Common myeloid progenitor, CD34-positive (primary cell): ENCODE measurements around the gene TNFRSF19.

ENCODE experiments used
- CTCF ChIA-PET: fragments of 350-600 bp; sonication (Branson Sonifier 250); formaldehyde crosslinking; loops from one replicate; lab custom pipeline; 2021; ENCODE audit warnings: antibody characterized with exemption; lab: Charles Lee
- POLR2A ChIA-PET: fragments of 350-600 bp; sonication (Branson Sonifier 250); formaldehyde crosslinking; loops from one replicate; lab custom pipeline; 2021; ENCODE audit warnings: antibody characterized with exemption; lab: Charles Lee
- DNase-seq, 3 donors: peaks; one replicate each; pipeline versions ENCODE4 v3.0.0 to v3.0.0-alpha.2; 2013
- H3K27ac ChIP-seq, 2 experiments: 1 replicate in 1 of 2; 2 replicates in 1 of 2; pipeline ENCODE4 v1.7.0; 2013; ENCODE audit warnings: inconsistent platforms in 2 of 2, low read length in 2 of 2, mild to moderate bottlenecking in 2 of 2, low read depth in 1 of 2, moderate library complexity in 1 of 2; ENCODE audit not compliant: severe bottlenecking in 2 of 2, insufficient read depth in 1 of 2, poor library complexity in 1 of 2
- H3K27me3 ChIP-seq, 5 experiments: replicated peaks in 2 of 5; 1 replicate in 3 of 5; 2 replicates in 2 of 5; pipeline versions ENCODE4 v1.6.1 to v1.7.0; 2013; ENCODE audit warnings: low read length in 4 of 5, mild to moderate bottlenecking in 2 of 5, moderate library complexity in 2 of 5, inconsistent platforms in 1 of 5; ENCODE audit not compliant: insufficient read depth in 5 of 5, control insufficient read depth in 4 of 5
- H3K36me3 ChIP-seq, 4 experiments: 1 replicate in 2 of 4; 2 replicates in 2 of 4; pipeline versions ENCODE4 v1.6.1 to v1.7.0; 2013; ENCODE audit warnings: low read length in 3 of 4, control low read depth in 1 of 4, mild to moderate bottlenecking in 1 of 4; ENCODE audit not compliant: control insufficient read depth in 4 of 4, insufficient read depth in 4 of 4
- H3K4me1 ChIP-seq, 4 experiments: 1 replicate in 3 of 4; 2 replicates in 1 of 4; pipeline versions ENCODE4 v1.6.1 to v1.7.1; 2013; ENCODE audit warnings: low read length in 3 of 4, mild to moderate bottlenecking in 3 of 4, control low read depth in 1 of 4, inconsistent platforms in 1 of 4, moderate library complexity in 1 of 4; ENCODE audit not compliant: control insufficient read depth in 4 of 4, insufficient read depth in 4 of 4; ENCODE audit errors: control extremely low read depth in 1 of 4
- H3K4me3 ChIP-seq, 7 experiments: 1 replicate in 4 of 7; 2 replicates in 3 of 7; pipeline versions ENCODE4 v1.5.1 to v1.7.0; 2013; ENCODE audit warnings: mild to moderate bottlenecking in 7 of 7, low read length in 6 of 7, moderate library complexity in 6 of 7, inconsistent platforms in 2 of 7, low read depth in 2 of 7, control low read depth in 1 of 7; ENCODE audit not compliant: insufficient read depth in 4 of 7, control insufficient read depth in 1 of 7; ENCODE audit errors: extremely low read depth in 1 of 7
- H3K9me3 ChIP-seq, 5 experiments: 1 replicate in 4 of 5; 2 replicates in 1 of 5; pipeline versions ENCODE4 v1.6.1 to v1.7.1; 2013; ENCODE audit warnings: low read length in 4 of 5, mild to moderate bottlenecking in 2 of 5, inconsistent platforms in 1 of 5, low read depth in 1 of 5, moderate library complexity in 1 of 5; ENCODE audit not compliant: control insufficient read depth in 4 of 5, insufficient read depth in 2 of 5; ENCODE audit errors: control extremely low read depth in 1 of 5
- WGBS: methylation state at CpG from one replicate; pipeline ENCODE4 v1.1.5; 2013; ENCODE audit not compliant: insufficient coverage; 5-methylcytosine and 5-hydroxymethylcytosine counted together

Gene TNFRSF19

DNA sequence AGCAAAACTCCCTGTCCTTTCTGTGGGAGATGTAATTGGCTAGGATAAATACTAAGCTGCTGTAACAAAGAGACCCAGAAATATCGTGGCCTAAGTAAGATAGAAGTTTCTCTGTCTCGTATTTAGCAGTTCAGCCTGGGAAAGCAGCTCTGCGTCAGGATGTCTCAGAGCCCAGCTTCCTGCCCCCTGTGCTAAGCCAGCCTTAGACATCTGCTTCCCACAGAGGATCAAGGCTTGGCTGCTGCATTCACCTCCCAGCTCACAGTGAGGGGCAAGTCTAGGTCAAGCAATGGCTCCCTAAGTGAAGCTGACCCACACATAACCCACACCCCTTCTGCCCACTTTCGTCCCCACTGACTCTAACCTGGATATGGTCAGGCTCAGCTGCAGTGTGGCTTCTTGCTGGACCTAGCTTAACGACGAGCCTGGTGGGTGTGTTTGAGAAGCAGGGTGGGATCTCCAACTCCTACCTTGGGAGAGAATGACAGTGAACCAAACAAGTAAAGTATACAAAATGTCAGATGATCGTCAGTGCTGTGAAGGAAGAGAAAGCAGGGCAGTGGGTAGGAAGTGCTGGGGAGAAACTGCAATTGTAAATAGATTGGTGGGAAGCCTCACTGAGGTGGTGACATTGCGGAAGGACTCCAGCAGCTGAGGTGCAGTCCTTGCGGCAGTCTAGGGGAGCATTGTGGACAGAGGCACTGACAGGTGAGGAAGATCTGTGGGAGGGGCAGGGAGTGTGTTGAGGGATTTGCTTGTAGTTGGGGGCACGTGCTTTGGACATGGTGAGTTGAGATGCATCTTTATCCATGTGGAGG is 82.9 kb downstream of the TNFRSF19 start:
- ChIA-PET POLR2A (no interaction called here), CTCF (interaction anchor here (1.3 to 1.6 kb wide), 2 partner anchors 9 kb away, joined by 5 to 7 read pairs; no protein-coding TSS in a partner anchor)
- WGBS = 95% methylated on average over 8 of the region's 10 CpGs
- Histone ChIP-seq H3K36me3 (no peaks in the 10 kb centered on the region), H3K27ac (no peak overlapping the region), H3K27me3 (no peaks in the 10 kb centered on the region), H3K4me1 (peaks cover 0 to 7% (median 3%) of the 10 kb centered on the region in 4 experiments), H3K4me3 (no peak overlapping the region), H3K9me3 (peaks cover 0 to under 1% (median 0%) of the 10 kb centered on the region in 5 experiments)
- no peak for DNase-seq

- H3K9me3 ChIP-seq = no peaks in the 10 kb centered on the region
- H3K27me3 ChIP-seq = no peaks in the 10 kb centered on the region
- H3K4me1 ChIP-seq = peaks cover 0 to 7% (median 3%) of the 10 kb centered on the region in 4 experiments
- WGBS = 96% methylated on average over 6 of the region's 11 CpGs
- ChIA-PET POLR2A (no interaction called here), CTCF (interaction anchor here (0.8 to 1.4 kb wide), 2 partner anchors 8 to 23 kb away, joined by 3 read pairs; no protein-coding TSS in a partner anchor)
- no peak overlapping the region for H3K4me3 ChIP-seq
- no peaks in the 10 kb centered on the region for H3K36me3 ChIP-seq
- DNase-seq = peak in 1 of 3 donors; percentile 2
- no peak overlapping the region for H3K27ac ChIP-seq
Observed at GRCh38 chr13:23654111-23655110, 84.2 kb downstream of the TNFRSF19 start.

GRCh38 chr13:23655321-23655720 is 85.1 kb downstream of the TNFRSF19 start:
- WGBS = no CpG with 5 or more reads among the region's 3 CpGs
- ChIA-PET POLR2A (no interaction called here), CTCF (interaction anchor here (0.7 to 0.8 kb wide), 3 partner anchors 9 to 214 kb away, joined by 3 read pairs; no protein-coding TSS in a partner anchor)
- H3K4me3 ChIP-seq = no peak overlapping the region
- peaks cover 0 to 7% (median 3%) of the 10 kb centered on the region in 4 experiments for H3K4me1 ChIP-seq
- no peaks in the 10 kb centered on the region for H3K36me3 ChIP-seq
- H3K27ac ChIP-seq = no peak overlapping the region
- H3K27me3 ChIP-seq = no peaks in the 10 kb centered on the region
- H3K9me3 ChIP-seq = no peaks in the 10 kb centered on the region
- no peak for DNase-seq

GRCh38 chr13:23656637-23657371 is 86.6 kb downstream of the TNFRSF19 start:
- peak; percentile 13 to 85 (median 76) for DNase-seq
- no peaks in the 10 kb centered on the region for H3K36me3 ChIP-seq
- ChIA-PET CTCF (interaction anchor here (1.3 kb wide), 1 partner anchor 28 kb away, joined by 3 read pairs; no protein-coding TSS in a partner anchor), POLR2A (no interaction called here)
- peaks cover 0 to 3% (median 0%) of the 10 kb centered on the region in 5 experiments for H3K9me3 ChIP-seq
- no peaks in the 10 kb centered on the region for H3K27me3 ChIP-seq
- H3K4me1 ChIP-seq = peaks cover 0 to 7% (median 3%) of the 10 kb centered on the region in 4 experiments
- no peak overlapping the region for H3K4me3 ChIP-seq
- WGBS = 18% methylated on average over 2 of the region's 4 CpGs
- no peak overlapping the region for H3K27ac ChIP-seq

- H3K4me3 ChIP-seq = no peak overlapping the region
- no peak for DNase-seq
- no peaks in the 10 kb centered on the region for H3K36me3 ChIP-seq
- POLR2A ChIA-PET = no interaction called here
- CTCF ChIA-PET = interaction anchor here (0.5 kb wide), 1 partner anchor 190 kb away, joined by 4 read pairs; no protein-coding TSS in a partner anchor
- H3K4me1 ChIP-seq = peaks cover 0 to 7% (median 3%) of the 10 kb centered on the region in 4 experiments
- no peaks in the 10 kb centered on the region for H3K27me3 ChIP-seq
- H3K9me3 ChIP-seq = peaks cover 0 to 8% (median 0%) of the 10 kb centered on the region in 5 experiments
- WGBS = 98% methylated on average over 13 of the region's 15 CpGs
- no peak overlapping the region for H3K27ac ChIP-seq
Observed at GRCh38 chr13:23658929-23659541, 88.8 kb downstream of the TNFRSF19 start.

- DNase-seq = no peak
- WGBS = 100% methylated on average over 6 of the region's 9 CpGs
- H3K36me3 ChIP-seq = no peaks in the 10 kb centered on the region
- H3K27me3 ChIP-seq = no peaks in the 10 kb centered on the region
- H3K4me1 ChIP-seq = peaks cover 0 to 7% (median 3%) of the 10 kb centered on the region in 4 experiments
- peaks cover 0 to 8% (median 0%) of the 10 kb centered on the region in 5 experiments for H3K9me3 ChIP-seq
- no peak overlapping the region for H3K27ac ChIP-seq
- ChIA-PET POLR2A (no interaction called here), CTCF (no interaction called here)
- no peak overlapping the region for H3K4me3 ChIP-seq
Observed at GRCh38 chr13:23660249-23660648, 90.0 kb downstream of the TNFRSF19 start.
